Kidney (tissue), 14 donors: ENCODE results near the gene AP2A1. TPM values are rescaled to one million over a fixed set of nuclear protein-coding genes. Genes with fewer than 3 reads are reported as not detected.
"Not testable (repeated sequence)": the region's sequence is repeated elsewhere in the genome, so short reads cannot be mapped to it uniquely, and the experiment has no call there.

ENCODE experiments used
- DNase-seq, 5 donors: peaks; one replicate each; pipeline ENCODE4 v3.0.0-alpha.2; 2013 to 2020
- FAIRE-seq: peaks from 2 replicates; lab custom pipeline; 2012; peaks lifted over from hg19 to GRCh38; lab: Jason Lieb, UNC
- H3K27ac ChIP-seq, 2 donors: one replicate each; pipeline ENCODE4 v1.7.0; 2013; ENCODE audit warnings: low read depth in 2 of 2, low read length in 2 of 2, inconsistent platforms in 1 of 2
- H3K27me3 ChIP-seq: one replicate; pipeline ENCODE4 v1.7.1; 2013; ENCODE audit warnings: low read length, inconsistent platforms; ENCODE audit not compliant: control insufficient read depth, insufficient read depth
- H3K36me3 ChIP-seq, 3 donors: one replicate each; pipeline versions ENCODE4 v1.7.0 to v1.7.1; 2013; ENCODE audit warnings: low read length in 3 of 3, control low read depth in 1 of 3, inconsistent platforms in 1 of 3; ENCODE audit not compliant: insufficient read depth in 3 of 3, control insufficient read depth in 2 of 3
- H3K4me1 ChIP-seq, 3 donors: one replicate each; pipeline versions ENCODE4 v1.7.0 to v1.7.1; 2013; ENCODE audit warnings: low read length in 3 of 3, inconsistent platforms in 1 of 3, low read depth in 1 of 3; ENCODE audit not compliant: control insufficient read depth in 2 of 3, insufficient read depth in 2 of 3
- H3K4me3 ChIP-seq, 3 donors: one replicate each; pipeline versions ENCODE4 v1.7.0 to v1.8.1; 2013; ENCODE audit warnings: low read length in 3 of 3, control low read depth in 1 of 3, inconsistent platforms in 1 of 3
- H3K9ac ChIP-seq, 3 donors: one replicate each; pipeline versions ENCODE4 v1.7.0 to v1.7.1; 2013; ENCODE audit warnings: low read length in 3 of 3, control low read depth in 1 of 3, inconsistent platforms in 1 of 3
- H3K9me3 ChIP-seq, 3 donors: one replicate each; pipeline versions ENCODE4 v1.7.0 to v1.7.1; 2013; ENCODE audit warnings: low read length in 3 of 3, control low read depth in 1 of 3, inconsistent platforms in 1 of 3; ENCODE audit not compliant: control insufficient read depth in 2 of 3, insufficient read depth in 1 of 3
- CTCF ChIP-seq: IDR thresholded peaks from 3 replicates; pipeline ENCODE4 v1.5.1; 2012; ENCODE audit warnings: mild to moderate bottlenecking, moderate library complexity, borderline replicate concordance; ENCODE audit not compliant: insufficient read depth; ENCODE audit errors: extremely low read depth
- intact Hi-C: fragments of 100-400 bp; cut with DNase I; formaldehyde crosslinking; loops from one replicate; pipeline ENCODE4 v1.11.1; 2022
- polyA plus RNA-seq: library from polyadenylated mRNA; stranded (reverse); fragments of 350-450 nt; fragmentation: Illumina TruSeq; extraction: RNeasy Lipid Tissue Mini Kit (QIAGEN cat#74804); gene quantifications from one replicate; pipeline ENCODE4 v1.2.3, GENCODE V29; 2014; ENCODE audit warnings: low read depth, low replicate concordance; ENCODE audit not compliant: insufficient read depth
- total RNA-seq: library from RNA; stranded (reverse); fragmentation: NEBNext Ultra II Directional; extraction: Animal tissue kit (Norgen Biotek cat#: 25700); gene quantifications from one replicate; pipeline ENCODE4 v1.2.1, GENCODE V29; 2021
- donor health status: control.
- donor health status: control.
- donor health status: control.
- donor health status: control.
- donor health status: control.
- donor health status: DM: yes; HTN: yes; CAD: no.
- donor health status: Normal renal cell carcinoma (clear cell type).

The AP2A1 gene
- total and polyA plus RNA-seq, 2 donors from 2014 or later: 32.0 to 70.0 TPM

GRCh38 chr19:49817964-49818648 lies 51.3 kb downstream of the AP2A1 start, which contains the start of gene MED25:
MED25 (plus strand) TSS chr19:49818289; CDS start chr19:49818342, 53 bp downstream.
- TF ChIP-seq CTCF: peak; percentile 29
- no peaks in the 10 kb centered on the region for H3K9me3 ChIP-seq
- H3K27ac ChIP-seq: peak within 1 kb of the TSS; percentile 99
- intact Hi-C loops: no loop called here
- H3K4me3 ChIP-seq: peak within 1 kb of the TSS; percentile 94 to 97 (median 94)
- H3K36me3 ChIP-seq: peaks cover 0 to 2% (median under 1%) of the 10 kb centered on the region in 3 donors
- FAIRE-seq (no peak), DNase-seq (peak; percentile 92 to 95 (median 94))
- H3K4me1 ChIP-seq: peaks cover 0 to 10% (median 0%) of the 10 kb centered on the region in 3 donors
- peak within 1 kb of the TSS; percentile 86 to 89 (median 88) for H3K9ac ChIP-seq
- H3K27me3 ChIP-seq: no peaks in the 10 kb centered on the region

- no peaks in the 10 kb centered on the region for H3K27me3 ChIP-seq
- peaks cover 0 to 10% (median 0%) of the 10 kb centered on the region in 3 donors for H3K4me1 ChIP-seq
- DNase-seq (peak in 4 of 5 donors; percentile 24 to 76 (median 45)), FAIRE-seq (no peak)
- H3K9ac ChIP-seq: peak overlapping the region; percentile 75 to 89 (median 88)
- H3K36me3 ChIP-seq: peaks cover 2 to 9% (median 7%) of the 10 kb centered on the region in 3 donors
- H3K4me3 ChIP-seq: peak overlapping the region; percentile 94 to 97 (median 94)
- no peak for TF ChIP-seq CTCF
- H3K27ac ChIP-seq: peak overlapping the region; percentile 99
- intact Hi-C loops: no loop called here
- no peaks in the 10 kb centered on the region for H3K9me3 ChIP-seq
Observed at GRCh38 chr19:49818649-49819370, 52.0 kb downstream of the AP2A1 start.

GRCh38 chr19:49819452-49820115 lies 52.8 kb downstream of the AP2A1 start:
- intact Hi-C loops, H3K27ac ChIP-seq, H3K9me3 ChIP-seq, H3K27me3 ChIP-seq, FAIRE-seq, DNase-seq: not testable (repeated sequence)
- H3K4me3 ChIP-seq: peak overlapping the region in 2 of 3 donors; percentile 94 to 97
- peaks cover 0 to 10% (median 0%) of the 10 kb centered on the region in 3 donors for H3K4me1 ChIP-seq
- peak overlapping the region in 1 of 3 donors; percentile 88 for H3K9ac ChIP-seq
- peaks cover 2 to 13% (median 7%) of the 10 kb centered on the region in 3 donors for H3K36me3 ChIP-seq
